ENCODE data around the gene UBE2H.

DNA sequence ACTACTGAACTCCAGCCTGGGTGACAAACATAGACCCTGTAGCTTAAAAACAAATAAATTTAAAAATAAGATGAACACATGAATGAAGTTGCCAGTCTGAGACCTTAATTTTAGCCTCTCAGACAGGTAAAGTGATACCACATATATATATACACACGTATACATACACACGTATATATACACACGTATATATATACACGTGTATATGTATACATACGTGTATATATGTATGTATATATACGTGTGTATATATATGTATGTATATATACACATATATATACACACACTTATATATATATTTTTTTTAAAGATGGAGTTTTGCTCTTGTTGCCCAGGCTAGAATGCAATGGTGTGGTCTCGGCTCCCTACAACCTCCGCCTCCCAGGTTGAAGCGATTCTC, 62.7 kb downstream of the UBE2H start:
- TF ChIP-seq CTCF (IDR thresholded peaks at IDR 0.05) (no peak), POLR2A (IDR thresholded peaks at IDR 0.05) (no peak)
